ENCODE measurements around the gene UPK2.

The UPK2 gene

DNA sequence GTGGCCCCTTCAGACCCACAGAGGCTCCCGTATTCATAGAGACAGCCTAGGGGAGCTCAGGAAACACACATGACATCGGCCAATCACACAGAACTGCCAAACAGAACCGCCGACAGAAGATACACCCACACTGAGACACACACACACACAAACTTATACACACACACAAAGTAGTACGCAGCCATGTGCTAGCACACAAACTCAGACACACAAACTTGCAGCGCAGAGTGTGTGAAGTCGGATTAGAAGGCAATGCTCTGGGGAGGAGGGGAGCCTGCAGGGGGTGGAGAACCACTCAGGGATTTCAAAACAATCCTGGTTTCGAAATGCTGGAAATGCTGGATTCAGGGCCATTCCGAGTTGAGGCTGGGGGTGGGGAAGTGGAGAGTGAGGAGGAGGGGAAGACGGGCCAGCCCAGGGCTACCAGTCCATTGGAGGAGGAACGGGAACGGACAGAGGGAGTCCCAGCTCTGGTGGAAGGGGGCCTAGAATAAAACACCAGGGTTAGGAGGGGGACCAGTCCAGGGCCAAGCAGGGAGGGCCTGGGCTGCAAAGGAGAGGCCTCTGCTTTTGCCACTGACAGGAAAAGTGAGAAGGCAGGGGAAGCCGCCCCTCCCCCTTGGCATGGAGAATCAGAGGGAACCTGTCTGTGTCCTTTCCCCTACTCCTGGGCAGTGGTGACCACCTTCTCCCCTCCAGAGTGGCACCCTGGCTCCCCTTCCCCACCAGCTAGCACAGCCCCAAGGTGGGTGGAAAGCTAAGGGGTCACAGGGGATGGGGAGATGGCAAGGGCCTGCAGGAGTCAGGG is 34.8 kb upstream of the UPK2 start:
- TF ChIP-seq, protein P1, sequence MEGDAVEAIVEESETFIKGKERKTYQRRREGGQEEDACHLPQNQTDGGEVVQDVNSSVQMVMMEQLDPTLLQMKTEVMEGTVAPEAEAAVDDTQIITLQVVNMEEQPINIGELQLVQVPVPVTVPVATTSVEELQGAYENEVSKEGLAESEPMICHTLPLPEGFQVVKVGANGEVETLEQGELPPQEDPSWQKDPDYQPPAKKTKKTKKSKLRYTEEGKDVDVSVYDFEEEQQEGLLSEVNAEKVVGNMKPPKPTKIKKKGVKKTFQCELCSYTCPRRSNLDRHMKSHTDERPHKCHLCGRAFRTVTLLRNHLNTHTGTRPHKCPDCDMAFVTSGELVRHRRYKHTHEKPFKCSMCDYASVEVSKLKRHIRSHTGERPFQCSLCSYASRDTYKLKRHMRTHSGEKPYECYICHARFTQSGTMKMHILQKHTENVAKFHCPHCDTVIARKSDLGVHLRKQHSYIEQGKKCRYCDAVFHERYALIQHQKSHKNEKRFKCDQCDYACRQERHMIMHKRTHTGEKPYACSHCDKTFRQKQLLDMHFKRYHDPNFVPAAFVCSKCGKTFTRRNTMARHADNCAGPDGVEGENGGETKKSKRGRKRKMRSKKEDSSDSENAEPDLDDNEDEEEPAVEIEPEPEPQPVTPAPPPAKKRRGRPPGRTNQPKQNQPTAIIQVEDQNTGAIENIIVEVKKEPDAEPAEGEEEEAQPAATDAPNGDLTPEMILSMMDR (IDR thresholded peaks at IDR 0.05) = no peak

DNA sequence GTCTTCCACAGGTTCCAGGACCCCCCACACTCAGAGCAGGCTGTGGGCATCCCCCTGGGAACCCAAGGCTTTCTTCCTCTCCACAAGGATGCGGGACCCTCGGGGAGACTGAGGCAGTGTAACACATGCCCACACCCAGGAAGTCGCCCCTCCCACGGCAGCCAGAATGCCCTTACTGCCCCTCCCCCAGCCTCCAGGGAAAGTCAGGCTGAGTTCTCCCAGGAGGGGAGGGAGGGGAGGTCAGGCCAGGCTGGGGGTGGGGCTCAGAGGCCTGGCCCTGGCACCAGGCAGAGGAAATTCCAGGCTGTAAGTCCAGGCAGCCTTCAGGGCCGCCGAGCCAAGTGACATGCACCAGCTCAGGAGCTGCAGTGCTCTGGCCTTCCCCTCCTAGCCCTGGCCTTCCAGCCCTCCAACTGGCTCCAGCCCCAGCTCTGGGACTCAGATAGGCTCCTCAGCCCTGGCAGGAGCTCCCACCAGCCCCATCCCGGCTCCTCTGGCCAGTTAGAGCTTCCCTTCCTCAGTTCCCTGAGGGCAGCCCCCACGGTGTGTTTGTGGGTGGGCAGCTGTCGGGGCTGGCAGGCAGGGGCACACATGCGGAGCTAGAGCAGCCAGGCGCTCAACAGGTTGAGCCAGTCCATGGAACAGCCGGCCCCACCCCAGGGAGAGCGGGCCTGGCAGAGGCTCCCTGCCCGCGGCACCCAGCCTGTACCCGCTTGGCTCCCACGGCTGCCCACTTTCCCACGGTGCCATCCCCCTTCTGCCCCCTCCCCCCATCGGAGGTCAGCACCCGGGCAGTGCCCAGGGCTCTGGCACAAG is 34.0 kb upstream of the UPK2 start:
- TF ChIP-seq, protein P1 (IDR thresholded peaks at IDR 0.05) = no peak

DNA sequence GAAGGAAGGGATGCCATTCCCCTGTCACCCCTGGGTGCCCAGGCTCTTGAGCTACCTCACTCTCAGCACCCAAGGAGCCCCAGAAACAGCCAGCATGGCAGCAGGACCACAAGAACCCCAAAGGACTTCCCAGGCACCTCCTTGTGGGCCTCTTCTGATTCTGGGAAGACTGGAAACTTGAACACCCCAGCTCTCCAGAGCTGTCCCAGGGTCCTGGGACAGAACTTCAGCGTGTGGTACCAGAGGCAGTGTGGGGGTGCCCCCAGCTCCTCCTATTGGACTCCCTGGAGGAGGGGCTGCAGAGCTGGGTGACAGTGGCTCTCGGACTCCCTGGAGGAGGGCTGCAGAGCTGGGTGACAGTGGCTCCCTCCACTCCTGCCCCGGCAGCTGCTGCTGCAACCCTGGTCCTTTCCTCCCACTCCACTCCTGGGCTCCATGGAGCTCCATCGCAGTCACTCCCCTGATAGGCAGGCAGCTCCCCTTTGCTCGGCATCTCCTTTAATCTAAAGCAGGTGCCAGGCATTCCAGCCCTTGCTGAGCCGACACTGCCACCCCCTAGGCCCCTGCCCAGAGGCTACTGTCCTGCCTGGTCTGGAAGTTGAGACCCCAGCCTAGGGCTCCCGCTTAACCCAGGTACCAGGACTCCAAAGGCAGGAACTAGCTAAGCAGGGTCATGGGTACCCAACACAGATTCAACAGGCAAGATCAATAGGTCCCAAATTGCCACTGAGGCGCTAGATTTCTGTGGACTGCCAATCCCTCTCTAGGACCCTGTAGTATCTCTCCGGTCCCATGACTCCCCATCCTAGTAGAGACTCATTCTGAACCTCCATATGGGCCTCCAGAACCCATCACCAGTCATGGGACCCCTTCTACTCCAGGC is 33.1 kb upstream of the UPK2 start:
- TF ChIP-seq, protein P1 (IDR thresholded peaks at IDR 0.05) = no peak

DNA sequence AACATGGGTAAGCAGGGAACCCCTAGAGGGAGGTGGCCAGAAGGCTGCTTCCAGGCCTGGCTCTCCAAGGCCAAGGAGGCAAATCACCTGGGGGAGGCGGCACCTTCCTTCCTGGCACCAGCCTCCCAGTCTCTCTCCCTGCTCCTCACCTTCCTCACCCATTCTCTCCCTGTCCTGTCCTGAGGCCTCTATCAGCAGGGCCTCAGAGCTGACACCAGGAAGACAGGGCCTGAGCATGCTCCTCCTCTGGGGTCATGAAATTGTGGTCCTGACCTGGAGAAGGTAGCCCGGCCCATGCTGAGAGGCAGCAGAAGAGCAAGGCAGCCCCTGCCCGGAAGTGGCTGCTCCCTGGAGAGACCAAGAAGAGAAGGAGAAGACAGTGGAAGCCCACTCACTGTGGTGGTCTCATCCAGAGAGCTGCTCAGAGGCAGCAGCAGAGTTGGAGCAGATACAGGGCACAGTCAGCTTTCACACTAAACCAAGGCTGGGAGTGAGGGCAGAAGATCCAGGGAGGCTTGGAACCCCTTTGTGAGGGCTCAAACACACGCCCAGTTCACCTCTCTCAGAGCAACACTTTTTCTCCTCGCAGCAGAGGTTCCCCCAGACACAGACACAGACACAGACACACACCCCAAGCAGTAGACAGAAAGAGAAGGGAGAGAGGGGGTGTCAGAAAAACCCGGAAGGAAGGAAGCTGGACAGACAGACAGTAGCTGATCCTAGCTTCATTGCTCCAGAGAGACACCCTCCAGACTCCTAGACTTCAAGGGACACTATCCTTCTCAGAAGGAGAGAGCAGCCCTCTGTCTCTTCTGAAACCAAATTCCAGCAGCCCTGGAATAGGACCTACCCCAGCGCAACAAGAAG is 32.1 kb upstream of the UPK2 start:
- TF ChIP-seq, protein P1 (IDR thresholded peaks at IDR 0.05) = no peak

DNA sequence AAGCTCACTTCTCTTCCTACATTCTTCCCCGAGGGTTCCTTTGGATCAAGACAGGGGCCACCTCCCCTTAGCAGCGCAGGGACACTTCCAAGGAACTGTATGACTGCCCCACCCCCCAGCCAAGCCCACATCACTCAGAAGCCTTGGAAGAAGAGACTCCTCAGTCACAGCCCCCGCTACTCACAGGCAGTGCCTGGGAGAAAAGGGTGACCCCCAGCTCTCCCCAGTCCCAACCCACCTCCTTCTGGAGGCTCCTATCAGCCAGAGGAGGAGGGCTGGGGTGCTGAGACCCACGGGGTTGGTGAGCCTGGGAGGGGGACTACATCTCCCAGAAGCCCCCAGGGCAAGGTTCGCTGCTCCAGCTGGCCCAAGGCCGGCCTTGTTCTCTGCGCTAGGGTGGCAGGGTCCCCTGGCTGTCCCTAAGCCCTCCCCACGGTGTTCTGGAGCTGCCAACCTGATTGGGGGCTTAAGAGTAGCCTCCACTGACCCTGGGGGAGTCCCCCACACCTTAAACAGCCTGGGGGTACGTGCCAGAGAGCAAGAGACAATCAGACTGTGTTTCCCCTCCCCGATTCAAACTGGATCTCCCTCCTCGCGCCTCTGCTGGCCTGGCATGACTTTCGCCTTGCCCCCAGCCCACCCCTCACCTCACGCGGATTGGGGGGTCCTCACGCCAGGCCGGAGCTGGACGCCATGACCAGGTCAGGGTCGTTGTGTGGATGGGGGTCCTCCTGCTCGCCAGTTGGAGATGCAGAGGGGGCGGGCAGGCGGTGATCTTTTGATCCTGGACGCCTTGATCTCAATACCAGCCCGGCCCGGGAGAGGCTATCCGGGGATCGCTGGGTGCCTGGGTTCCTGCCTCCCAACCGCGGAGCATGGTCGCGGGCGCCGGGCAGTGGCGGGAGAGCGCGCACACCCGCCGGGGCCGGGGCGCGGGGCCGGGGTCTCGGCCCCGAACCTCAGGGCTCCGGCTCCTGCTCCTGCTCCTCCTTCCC is 31.2 kb upstream of the UPK2 start:
- TF ChIP-seq, protein P1 (IDR thresholded peaks at IDR 0.05) = no peak

DNA sequence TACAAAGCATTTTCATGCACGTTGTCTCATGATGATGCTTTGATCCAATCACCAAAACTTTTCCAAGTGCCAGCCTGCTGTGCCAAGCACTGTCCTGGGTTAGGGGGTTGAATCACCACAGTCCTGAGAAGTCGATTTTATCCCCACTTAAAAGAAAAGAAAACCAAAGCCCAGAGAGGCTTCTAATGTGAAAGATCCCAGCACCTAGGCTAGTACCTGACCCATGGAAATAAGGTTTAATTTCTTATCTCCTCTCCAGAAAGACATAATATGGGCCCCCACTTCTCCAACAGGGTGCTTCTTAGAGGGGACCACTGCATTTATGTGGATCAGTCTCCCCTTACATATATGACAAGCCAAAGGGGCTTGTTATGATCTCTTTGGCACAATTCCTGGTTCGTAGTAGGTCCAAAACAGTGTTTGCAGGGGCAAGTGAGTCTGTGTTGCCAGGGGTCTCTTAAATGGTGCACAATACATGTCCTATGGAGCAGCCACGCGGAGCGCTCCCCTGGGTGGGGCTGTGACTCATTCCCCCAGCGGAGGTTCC is 28.5 kb upstream of the UPK2 start:
- TF ChIP-seq, protein P1 (IDR thresholded peaks at IDR 0.05) = no peak
